Hepatocyte (in vitro differentiated cells): Measurements from ENCODE around the gene MYOF.

ENCODE experiments used
- CTCF ChIP-seq: fragments of 200-600 bp; sonication (generic); IDR thresholded peaks from 2 replicates; pipeline ENCODE4 v1.5.1; 2016; ENCODE audit warnings: antibody characterized with exemption, mild to moderate bottlenecking; ENCODE audit not compliant: poor library complexity
- EZH2 ChIP-seq: fragments of 200-600 bp; sonication (generic); IDR thresholded peaks from 2 replicates; pipeline ENCODE4 v1.6.1; 2016; ENCODE audit warnings: antibody characterized with exemption, mild to moderate bottlenecking, borderline replicate concordance

DNA sequence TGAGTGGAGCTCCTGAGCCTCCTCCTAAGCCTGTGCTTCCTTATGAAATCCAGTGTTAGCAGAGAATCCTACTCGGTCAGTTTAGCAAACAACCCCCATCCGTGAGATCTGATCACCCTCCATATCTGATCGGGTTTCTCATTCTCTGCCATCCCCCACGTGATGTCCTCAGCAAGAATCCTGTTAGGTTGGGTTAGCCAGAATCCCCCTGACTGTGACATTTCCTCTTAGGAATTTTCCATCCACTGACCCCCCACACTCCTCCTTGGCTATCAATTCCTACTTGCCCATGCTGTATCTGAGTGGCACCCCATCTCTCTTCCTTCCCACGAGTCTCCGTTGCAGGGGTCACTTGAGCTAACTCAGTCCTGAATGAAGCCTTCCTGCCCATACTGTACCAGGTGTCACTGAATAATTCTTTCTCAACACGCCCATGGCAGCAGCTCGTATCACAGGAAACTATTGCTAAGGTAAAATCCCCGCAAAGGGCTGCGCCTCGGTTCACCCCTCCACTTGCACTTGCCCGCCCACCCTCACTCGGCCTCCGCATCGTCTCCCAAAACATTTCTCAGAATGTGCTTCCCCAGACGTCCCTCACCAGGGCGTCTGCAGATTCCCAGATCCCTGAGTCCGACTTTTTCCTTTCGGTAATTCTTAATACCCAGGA, 44.1 kb downstream of the MYOF start:
- TF ChIP-seq EZH2 (no peak), CTCF (no peak)
